Fibroblast of villous mesenchyme (primary cell): ENCODE measurements around the gene ANKS1B. TPM values are rescaled to one million over a fixed set of nuclear protein-coding genes. Genes with fewer than 3 reads are reported as not detected.

ENCODE experiments used
- DNase-seq: peaks from one replicate; pipeline ENCODE4 v3.0.0-alpha.2; 2010; ENCODE audit warnings: low read depth
- H3K4me3 ChIP-seq: 2 replicates; pipeline ENCODE4 v1.5.1; 2011; ENCODE audit warnings: low read depth, mild to moderate bottlenecking, low read length
- CTCF ChIP-seq: IDR thresholded peaks from 2 replicates; pipeline ENCODE4 v1.5.1; 2012; ENCODE audit warnings: low read depth, mild to moderate bottlenecking, low read length; ENCODE audit not compliant: insufficient read depth
- total RNA-seq: library from RNA; depleted of rRNA; stranded (reverse); fragments of >200 nt; gene quantifications from 2 replicates; pipeline ENCODE4 v1.2.3, GENCODE V29; 2012

The ANKS1B gene
- total RNA-seq, 1 donor: 0.86 TPM

- no peak for DNase-seq
- TF ChIP-seq CTCF: no peak
- no peak overlapping the region for H3K4me3 ChIP-seq
Observed at GRCh38 chr12:99309812-99310211, 674.9 kb downstream of the ANKS1B start.

- H3K4me3 ChIP-seq: no peak overlapping the region
- no peak for TF ChIP-seq CTCF
- DNase-seq: no peak
Observed at GRCh38 chr12:99302874-99303273, 681.9 kb downstream of the ANKS1B start.

- no peak overlapping the region for H3K4me3 ChIP-seq
- no peak for DNase-seq
- TF ChIP-seq CTCF: no peak
Observed at GRCh38 chr12:99287136-99287535, 697.6 kb downstream of the ANKS1B start.

- TF ChIP-seq CTCF: no peak
- no peak for DNase-seq
- no peak overlapping the region for H3K4me3 ChIP-seq
Observed at GRCh38 chr12:99284161-99284560, 700.6 kb downstream of the ANKS1B start.

- H3K4me3 ChIP-seq: no peak overlapping the region
- no peak for DNase-seq
- no peak for TF ChIP-seq CTCF
Observed at GRCh38 chr12:99282624-99283023, 702.1 kb downstream of the ANKS1B start.

GRCh38 chr12:99282086-99282485 is 702.6 kb downstream of the ANKS1B start:
- no peak for TF ChIP-seq CTCF
- DNase-seq: no peak
- no peak overlapping the region for H3K4me3 ChIP-seq

GRCh38 chr12:99281277-99281676 is 703.5 kb downstream of the ANKS1B start:
- H3K4me3 ChIP-seq: no peak overlapping the region
- TF ChIP-seq CTCF: no peak
- DNase-seq: no peak
